DND-41 (cell line): ENCODE measurements around the gene LRRC31.

ENCODE experiments used
- CTCF ChIP-seq: IDR thresholded peaks from 2 replicates; pipeline ENCODE4 v1.5.1; 2012; ENCODE audit warnings: borderline replicate concordance, low read length, moderate library complexity, mild to moderate bottlenecking; ENCODE audit not compliant: poor library complexity, severe bottlenecking; ENCODE audit errors: extremely low read depth
- EZH2 ChIP-seq: IDR thresholded peaks from 3 replicates; pipeline ENCODE4 v1.6.1; 2012; ENCODE audit warnings: borderline replicate concordance, low read depth, mild to moderate bottlenecking, moderate library complexity, low read length, inconsistent platforms; ENCODE audit not compliant: severe bottlenecking

GRCh38 chr3:169891886-169892285 is 22.2 kb upstream of the LRRC31 start:
- TF ChIP-seq CTCF (no peak), EZH2 (no peak)
